Measurements from ENCODE around the gene DNASE1L3. TPM values are rescaled to one million over a fixed set of nuclear protein-coding genes. Genes with fewer than 3 reads are reported as not detected.

The DNASE1L3 gene
- total and polyA plus RNA-seq, 2 donors (not counting 3 experiments of a cell fraction or from before 2014, with no cell fraction given) = 0.95 to 1.3 TPM

DNA sequence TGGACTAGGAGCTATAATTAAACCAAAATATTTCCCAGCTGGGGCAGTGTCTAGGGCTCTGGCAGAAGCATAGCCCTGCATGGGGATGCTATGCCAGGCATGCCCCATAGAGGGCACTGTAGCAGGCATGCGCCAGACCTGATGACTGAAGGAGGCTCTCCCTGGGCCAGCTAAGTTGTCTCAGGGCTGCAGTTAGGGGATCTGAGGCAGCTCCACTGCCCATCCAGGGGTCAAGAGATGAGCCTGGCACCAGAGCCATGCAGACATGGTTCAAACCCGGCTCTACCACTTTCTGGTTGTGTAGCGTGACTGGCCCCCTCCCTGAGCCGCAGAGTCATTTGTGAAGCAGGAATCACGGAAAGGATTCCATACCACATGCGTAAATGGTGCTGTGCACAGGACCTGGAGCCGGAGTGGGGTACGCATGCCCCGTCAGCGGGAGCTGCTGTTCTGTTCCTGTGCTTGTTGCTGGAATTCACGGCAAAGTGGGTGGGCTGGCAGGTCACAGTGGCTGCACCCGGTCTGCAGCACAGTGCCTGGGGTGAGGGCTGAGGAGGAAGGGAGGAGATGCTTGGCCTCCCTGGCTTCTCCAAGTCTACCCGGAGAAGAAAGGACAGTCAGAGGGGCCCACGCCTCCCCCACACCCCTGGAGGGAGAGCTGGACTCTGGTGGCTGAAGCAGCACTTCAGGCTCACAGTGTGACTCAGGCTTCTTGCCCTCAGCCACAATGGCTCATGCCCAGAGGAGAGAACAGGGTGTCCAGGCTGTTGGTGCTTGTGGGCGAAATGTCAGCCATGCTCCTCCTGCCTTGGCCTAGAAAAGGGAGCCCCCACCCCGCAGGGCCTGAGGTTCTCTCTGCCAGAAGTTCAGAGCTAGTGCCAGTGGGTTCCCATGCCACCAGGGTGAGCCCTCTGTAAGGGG is 43.1 kb downstream of the DNASE1L3 start:
- Histone ChIP-seq H2AFZ (ENCODE audit: low read depth, low read length) (no peak overlapping the region), H3K9me3 (replicated peaks; ENCODE audit: control insufficient read depth, insufficient read depth, low read length) (no peaks in the 10 kb centered on the region), H3K36me3 (ENCODE audit: control insufficient read depth in 2 of 2, extremely low read depth in 1 of 2, insufficient read depth in 2 of 2, low read length in 2 of 2) (peaks cover 52 to 61% of the 10 kb centered on the region in 2 experiments), H3K4me1 (ENCODE audit: control insufficient read depth, extremely low read depth, insufficient read depth, low read length) (peaks cover 22% of the 10 kb centered on the region), H3K79me2 (ENCODE audit: control insufficient read depth, insufficient read depth, low read length) (peaks cover 8% of the 10 kb centered on the region), H3K4me3 (replicated peaks in 1 of 3; ENCODE audit: insufficient read depth in 1 of 3, low read depth in 1 of 3, low read length in 3 of 3) (no peak overlapping the region), H4K20me1 (replicated peaks; ENCODE audit: control insufficient read depth, extremely low read depth, insufficient read depth, low read length) (no peaks in the 10 kb centered on the region), H3K27me3 (ENCODE audit: control insufficient read depth in 2 of 2, insufficient read depth in 2 of 2, low read length in 2 of 2) (no peaks in the 10 kb centered on the region), H3K9ac (replicated peaks; ENCODE audit: extremely low read depth, insufficient read depth, low read length) (no peak overlapping the region), H3K4me2 (ENCODE audit: insufficient read depth, low read length) (no peak overlapping the region), H3K9me1 (replicated peaks; ENCODE audit: control insufficient read depth, extremely low read depth, insufficient read depth, low read length) (no peaks in the 10 kb centered on the region), H3K27ac (ENCODE audit: insufficient read depth, low read depth, low read length) (no peak overlapping the region)
- BruUV-seq (replicated peaks) = no TSS peak
- peak; percentile 64 for DNase-seq (ENCODE audit: low read depth, low spot score)
- intact Hi-C loops (cut with micrococcal nuclease) (no loop called here), dilution Hi-C loops (cut with MboI; ENCODE audit: extremely low pct_ligation_motif_present, low sequenced_read_pairs) (no loop called here)
- TF ChIP-seq, protein P1, sequence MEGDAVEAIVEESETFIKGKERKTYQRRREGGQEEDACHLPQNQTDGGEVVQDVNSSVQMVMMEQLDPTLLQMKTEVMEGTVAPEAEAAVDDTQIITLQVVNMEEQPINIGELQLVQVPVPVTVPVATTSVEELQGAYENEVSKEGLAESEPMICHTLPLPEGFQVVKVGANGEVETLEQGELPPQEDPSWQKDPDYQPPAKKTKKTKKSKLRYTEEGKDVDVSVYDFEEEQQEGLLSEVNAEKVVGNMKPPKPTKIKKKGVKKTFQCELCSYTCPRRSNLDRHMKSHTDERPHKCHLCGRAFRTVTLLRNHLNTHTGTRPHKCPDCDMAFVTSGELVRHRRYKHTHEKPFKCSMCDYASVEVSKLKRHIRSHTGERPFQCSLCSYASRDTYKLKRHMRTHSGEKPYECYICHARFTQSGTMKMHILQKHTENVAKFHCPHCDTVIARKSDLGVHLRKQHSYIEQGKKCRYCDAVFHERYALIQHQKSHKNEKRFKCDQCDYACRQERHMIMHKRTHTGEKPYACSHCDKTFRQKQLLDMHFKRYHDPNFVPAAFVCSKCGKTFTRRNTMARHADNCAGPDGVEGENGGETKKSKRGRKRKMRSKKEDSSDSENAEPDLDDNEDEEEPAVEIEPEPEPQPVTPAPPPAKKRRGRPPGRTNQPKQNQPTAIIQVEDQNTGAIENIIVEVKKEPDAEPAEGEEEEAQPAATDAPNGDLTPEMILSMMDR (IDR thresholded peaks at IDR 0.05; ENCODE audit: extremely low read depth in 1 of 2, insufficient read depth in 1 of 2, low read depth in 1 of 2, low read length in 2 of 2) = peak; percentile 90 to 93
- no peak for TF ChIP-seq FOS (IDR thresholded peaks at IDR 0.05; ENCODE audit: borderline replicate concordance, insufficient read depth, low read length)
- no peak for FAIRE-seq
- POLR2A ChIA-PET = no interaction called here
- CTCF ChIA-PET = interaction anchor here (0.9 to 1.7 kb wide), 6 partner anchors 7 to 160 kb away, joined by 3 to 11 read pairs (median 5); partner anchors contain the start of genes FLNB, HTD2 and RPP14

Measured in endothelial cell of umbilical vein (primary cell).